NOMO-1 (cell line): ENCODE data around the gene BABAM2.

Experiments used
- DNase-seq, 2 experiments: peaks; one replicate each; lab custom pipeline; 2025; ENCODE audit not compliant: unreplicated experiment in 2 of 2; lab: John Stamatoyannopoulos, UW

The BABAM2 gene

DNA sequence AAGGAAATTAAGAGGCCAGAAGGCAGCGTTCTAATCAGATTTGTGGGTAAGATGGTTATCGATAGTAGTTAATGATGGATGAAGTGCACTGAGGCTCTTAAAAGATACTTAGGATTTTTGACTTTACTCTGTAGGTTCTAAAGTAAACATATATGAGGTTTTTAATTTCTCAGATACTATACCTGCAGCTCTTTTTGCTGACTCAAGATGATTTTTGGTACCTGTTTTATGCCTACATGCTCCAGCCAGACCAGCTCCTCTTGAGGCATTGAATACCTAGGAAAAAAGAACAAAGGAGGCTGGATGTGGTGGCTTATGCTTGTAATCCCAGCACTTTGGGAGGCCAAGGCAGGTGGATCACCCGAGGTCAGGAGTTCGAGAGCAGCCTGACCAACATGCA is 260.5 kb downstream of the BABAM2 start:
- no peak for DNase-seq

DNA sequence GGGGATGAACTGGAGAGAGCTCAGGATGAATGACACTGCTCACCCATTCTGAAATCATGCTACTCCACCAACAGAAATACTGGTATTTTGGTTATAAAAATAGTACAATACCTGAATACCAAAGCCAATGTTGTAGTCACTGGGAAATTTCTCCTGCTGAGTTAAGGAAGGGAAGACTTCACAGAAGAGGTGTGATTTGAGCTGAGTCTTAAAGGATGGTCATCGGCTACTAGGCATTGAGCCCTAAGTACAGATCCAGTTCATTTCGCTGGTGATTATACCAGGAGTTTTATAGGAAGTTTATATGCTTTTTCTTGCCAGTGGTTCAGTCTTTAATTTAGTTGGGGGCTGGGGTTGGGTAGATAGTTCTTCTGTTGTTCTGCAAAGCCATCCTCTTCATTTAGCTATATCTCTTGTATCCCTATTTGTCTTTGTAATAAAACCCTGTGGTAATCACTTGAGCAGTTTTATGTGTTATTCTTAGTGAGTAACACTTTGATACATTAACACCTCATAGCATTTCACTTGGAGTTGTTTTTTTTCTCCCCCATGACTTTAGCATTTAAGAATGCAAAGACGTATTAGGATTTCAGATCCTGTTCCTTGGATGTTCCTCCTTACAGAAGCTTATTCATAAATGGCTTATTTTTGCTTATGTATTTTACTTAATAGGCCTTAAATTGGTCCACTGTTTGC is 262.2 kb downstream of the BABAM2 start:
- no peak for DNase-seq

DNA sequence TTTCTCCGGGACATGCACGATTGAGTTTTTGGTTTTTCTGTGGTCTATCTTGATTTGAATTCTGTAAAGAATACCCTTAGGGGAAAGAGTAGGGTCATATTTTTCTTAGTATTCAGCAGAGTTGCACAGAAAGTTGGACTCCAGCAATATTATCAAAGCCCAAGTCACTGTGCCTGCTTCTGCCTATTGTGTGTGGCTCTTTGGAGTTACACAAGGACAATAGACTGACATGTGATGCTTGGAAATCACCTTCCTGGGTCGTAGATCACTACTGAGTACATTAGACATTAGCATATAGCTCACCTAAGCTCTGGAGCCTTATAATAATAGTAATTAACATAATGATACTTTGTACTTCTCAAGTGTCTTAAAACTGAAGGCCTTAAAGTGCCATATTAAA is 263.3 kb downstream of the BABAM2 start:
- no peak for DNase-seq

DNA sequence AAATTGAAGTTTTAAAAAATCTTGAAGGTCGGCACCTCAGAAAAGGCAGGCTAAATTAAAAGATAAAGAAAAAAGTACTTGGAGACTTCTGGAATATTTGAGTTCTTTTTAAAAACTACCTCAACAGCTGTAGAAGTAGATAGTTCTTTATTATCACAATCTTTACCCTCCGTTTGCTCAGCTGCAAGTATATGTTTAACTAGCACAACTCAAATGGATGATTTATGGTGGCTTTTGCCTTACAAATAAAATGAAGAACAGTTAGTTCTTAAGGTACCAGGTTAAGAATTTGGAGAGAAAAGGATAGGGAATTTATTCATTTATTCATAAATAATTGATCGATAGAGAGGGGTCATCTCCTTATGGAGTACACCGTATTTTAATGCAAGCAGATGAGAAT is 264.6 kb downstream of the BABAM2 start:
- DNase-seq: no peak

DNA sequence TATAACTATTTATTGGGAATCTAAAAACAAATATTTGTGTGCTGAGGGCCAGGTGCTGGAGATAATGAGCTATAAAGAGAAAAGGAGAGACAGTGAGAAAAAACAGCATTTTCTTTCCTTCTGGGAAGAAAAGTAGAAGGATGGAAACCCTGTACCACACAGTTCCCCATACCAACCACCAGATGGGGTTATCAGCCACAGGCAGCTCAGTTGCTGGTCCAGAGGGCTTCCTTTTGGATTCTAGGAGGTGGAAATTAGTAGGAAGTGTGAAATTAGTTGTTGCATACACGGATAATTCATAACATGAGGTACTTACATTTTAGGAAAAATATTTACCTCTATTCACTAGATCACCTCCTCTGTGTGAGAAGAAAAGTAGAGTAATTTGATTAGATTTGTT is 265.1 kb downstream of the BABAM2 start:
- DNase-seq: no peak

DNA sequence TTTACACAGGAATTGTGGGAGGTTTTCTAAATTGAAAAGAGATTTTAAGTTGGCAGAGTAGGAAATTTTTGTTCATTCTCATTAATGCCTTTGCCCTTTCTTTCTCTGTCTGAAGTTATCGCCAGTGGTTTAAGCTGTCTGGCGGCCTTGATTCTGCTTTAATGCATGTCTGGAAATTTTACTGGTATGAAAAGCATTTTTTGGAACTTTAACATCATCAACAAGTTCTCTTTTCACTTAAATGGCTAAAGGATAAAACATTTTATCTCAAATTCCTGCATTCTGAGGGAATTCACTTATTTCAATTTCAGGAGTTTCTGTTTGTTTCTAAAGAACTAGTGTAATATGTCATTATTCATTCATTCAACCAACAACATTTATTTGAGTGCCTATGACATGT is 268.3 kb downstream of the BABAM2 start:
- DNase-seq: no peak

DNA sequence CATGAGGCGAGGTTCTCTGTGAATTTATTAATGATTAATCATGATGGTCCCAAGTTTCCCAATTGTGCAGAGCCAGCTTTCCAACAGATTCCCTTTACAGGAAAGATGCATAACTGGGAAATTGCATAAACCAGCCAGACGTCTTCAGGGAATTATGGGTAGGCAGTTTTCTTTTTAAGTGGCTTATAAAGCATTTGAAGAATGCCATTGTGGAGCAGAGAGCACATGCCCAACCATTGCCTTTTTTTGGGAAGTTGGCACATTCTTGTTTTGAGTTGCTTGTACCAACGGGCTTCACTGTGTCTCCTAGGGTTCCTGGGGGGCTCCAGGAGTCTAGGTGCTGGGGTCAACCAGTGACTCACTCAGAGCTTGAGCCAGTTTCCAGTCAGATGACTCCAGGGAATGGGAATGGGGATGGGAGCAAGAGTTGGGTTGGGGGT is 270.5 kb downstream of the BABAM2 start:
- DNase-seq: no peak

DNA sequence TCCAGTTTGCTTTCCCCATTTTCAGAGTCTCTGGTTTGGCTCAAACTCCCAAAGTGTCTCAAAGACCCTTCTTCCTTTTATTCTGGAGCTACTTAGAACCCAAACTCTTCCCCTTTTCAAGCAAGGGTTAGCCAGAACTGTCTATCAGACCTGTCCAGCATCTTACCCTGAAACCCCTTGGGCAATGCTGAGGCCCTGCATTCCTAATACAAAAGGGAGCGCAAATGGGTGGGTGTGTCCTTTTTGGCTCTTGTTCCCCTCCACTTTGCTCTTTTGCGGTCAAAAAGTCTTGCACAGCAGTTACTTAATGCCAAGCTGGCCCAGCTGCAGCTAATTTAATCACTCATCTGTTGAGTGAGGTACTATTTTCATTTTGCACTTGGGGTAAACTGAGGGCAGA is 270.9 kb downstream of the BABAM2 start:
- peak; percentile 93 to 97 for DNase-seq

DNA sequence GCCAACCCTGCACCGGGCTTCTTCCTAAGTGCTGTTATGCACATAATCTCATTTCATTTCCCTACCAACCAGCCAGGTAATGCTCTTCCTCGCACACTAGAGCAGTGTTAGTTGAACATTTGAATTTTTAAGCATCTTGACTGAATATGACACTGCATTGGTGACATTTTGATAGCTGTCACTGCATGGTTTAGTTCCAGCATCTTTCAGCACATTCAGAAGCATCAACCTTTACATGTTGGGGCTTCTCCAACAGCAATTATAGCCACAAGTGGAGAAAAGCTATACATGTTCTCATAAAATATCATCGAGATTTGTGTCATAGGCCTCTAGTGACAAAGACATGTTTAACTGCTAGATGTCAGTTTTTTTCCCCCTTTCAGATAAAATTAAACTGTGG is 272.0 kb downstream of the BABAM2 start:
- DNase-seq: no peak

DNA sequence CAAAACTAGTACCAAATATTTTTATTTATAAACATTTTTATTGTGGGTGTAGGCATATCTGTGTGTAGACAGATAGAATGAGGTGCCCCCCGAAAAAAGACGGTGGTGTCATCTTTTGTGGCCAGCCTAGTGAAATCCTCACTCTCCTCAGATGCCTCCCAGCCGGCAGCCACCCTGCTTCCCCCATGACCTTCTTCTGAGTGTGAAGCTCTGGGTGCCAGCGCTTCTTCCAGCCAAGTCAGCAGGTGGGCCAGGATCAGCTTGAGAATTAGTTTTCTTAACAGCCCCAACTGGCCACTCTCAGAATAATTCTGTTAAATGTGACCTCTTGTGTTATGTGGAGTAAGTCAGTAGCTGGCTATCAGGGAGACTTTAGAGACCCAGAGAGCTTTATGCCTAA is 272.5 kb downstream of the BABAM2 start:
- DNase-seq: no peak

DNA sequence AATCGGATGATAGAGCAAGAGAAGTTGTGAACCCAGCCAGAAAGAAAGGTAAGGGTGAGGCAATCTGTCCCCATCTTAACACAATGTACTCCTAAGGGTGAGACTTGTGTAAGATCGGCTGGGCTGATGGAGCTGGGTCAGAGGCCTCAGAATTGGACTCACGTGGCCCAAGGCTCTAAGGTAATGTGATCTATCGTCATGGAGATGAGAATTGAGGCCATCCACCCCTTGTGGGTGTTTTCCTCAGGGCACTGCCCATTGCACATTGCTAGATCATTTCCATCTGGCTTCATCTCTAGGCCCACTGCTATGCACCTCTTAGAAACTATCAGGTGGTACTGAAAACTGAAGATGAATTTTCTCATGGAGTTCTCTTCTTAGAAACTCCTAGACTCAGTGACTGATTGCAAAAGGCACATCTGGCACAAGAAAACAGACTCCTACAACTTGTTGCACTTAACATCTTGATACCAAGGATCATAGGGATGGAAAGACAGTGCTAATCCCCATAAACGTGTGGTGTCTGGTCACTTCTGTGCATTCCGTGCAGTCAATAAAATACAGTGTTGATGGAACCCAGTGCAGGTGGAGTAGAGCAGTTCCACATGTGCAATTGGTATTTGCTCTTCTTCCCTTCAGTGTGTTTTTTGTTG is 273.2 kb downstream of the BABAM2 start:
- DNase-seq: no peak

DNA sequence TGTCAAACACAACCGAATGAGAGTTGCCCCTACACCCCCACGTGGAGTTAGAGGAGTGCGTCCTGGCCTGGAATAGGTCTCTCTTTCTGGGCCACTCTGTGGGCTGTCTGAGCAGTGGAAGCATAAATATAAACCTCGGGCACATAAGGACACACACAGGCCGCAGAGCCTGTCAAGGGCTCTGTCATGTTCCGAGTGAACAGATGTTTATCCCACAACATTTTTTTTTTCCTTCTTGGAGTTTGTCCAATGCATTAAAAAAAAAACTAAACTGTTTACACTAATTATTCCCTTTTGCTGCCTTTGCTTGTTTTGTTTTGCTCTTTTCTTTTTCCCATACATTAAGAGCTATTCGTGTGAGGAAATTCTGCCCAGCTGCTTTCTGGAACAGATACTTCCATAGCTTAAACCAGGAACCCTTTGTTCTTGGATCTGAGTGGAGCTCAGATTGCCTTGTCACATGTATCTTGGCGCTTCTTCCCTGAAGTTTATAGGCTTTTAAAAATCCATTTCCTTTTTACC is 273.8 kb downstream of the BABAM2 start:
- no peak for DNase-seq

DNA sequence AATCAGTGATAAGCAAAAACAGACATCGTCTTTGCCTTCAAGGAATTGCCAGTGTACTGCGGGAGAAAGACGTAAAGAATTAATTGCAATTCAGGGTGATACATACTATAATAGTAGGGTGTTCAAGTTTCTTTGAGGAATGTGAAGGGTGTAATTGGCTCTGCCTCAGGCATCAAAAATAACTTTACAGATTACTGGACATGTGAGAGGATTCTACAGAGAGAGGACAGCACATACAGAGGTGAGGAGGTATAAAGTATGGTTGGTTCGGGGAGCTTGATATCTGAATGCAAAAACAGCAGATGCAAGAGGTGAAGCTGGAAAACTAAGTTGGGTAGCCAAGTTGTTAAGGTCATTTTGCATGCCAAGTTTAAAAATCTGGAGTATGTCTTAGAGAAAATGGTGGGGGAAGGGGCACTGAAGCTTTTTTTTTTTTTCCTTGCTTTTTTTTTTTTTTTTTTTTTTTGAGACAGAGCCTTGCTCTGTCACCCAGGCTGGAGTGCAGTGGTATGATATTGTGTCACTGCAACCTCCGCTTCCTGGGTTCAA is 274.6 kb downstream of the BABAM2 start:
- no peak for DNase-seq

DNA sequence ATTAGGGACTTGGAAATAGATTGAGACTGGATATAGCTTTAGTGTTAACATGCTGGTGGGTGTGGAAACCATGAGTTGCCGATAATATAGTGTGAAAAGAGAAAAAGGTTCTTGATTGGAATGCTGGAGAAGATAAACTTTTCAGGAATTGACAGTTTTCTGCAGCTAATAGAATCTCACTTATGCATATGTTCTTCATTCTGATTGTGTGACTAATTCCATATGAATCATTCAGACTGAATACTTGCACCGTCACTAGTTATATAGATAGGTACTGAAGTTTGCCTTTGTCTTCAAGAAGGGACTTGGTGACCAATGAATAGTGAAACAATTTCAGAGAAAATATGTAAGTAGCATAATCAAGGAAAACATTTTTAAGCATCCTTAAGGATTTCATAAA is 276.4 kb downstream of the BABAM2 start:
- no peak for DNase-seq

DNA sequence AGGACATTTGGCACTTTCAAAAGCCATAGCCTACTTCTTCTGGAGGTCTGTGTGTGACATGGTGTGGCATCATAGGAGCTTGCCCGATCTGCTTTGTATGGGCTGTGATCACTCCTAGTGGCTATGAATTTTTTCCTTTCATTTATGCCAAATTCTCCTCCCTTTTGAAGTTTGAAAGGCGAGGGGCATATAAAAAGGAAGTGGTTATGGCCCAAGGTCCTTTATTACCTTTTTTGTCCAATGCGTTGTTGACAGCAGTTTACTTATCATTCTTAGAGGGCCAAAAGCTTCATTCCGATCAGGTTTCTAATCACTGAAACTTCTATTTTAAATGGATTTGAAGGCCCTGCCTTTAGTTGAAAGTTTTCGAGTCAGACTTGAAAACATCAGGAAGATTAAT is 277.8 kb downstream of the BABAM2 start:
- no peak for DNase-seq

DNA sequence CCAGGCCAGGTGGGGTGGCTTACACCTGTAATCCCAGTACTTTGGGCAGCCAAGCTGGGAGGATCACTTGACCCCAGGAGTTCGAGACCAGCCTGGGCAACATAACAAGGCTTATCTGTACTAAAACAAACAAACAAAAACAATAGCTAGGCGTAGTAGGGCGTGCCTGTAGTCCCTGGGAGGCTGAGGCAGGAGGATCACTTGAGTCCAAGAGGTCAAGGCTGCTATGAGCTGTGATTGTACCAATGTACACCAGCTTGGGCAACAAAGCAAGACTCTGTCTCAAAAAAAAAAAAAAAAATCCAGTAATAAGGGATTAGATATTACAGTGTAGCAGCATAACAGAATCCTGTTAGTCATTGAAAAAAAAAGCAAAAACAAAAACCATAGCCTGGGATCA is 279.0 kb downstream of the BABAM2 start:
- no peak for DNase-seq

DNA sequence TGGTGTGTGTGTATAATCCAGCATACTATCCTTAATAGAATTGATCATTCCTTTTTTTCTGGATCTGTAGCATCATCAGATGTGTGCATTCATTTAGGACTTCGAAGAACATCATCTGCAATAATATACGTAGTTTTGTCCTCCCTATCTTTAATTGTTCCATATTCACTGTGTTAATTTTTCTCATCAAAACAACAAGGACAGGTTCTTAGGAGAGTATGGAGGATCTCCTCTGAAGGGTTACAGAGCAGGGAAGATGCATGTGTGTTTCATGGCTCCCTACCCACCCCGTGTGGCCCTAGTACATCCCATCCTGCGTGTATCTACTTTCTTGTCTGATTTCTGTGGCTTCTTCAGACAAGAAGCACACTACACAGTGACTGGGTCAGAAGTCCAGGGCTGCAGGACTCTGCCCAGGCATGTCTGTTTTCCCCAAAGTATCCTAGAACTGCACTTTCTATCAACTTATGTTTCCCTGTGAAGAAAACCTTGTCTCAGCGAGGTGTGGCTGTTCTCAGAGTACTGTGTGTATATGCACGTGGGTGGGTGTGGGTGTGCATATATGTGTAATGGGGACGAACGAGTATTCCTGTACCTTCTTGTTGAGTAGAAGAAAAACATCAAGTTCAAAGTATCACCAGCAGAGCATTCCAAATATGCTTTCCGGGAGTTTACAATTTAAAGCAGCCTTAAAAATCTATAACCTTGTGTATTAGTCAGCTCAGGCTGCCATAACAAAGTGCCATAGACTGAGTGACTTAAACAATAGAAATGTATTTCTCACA is 281.8 kb downstream of the BABAM2 start:
- no peak for DNase-seq

DNA sequence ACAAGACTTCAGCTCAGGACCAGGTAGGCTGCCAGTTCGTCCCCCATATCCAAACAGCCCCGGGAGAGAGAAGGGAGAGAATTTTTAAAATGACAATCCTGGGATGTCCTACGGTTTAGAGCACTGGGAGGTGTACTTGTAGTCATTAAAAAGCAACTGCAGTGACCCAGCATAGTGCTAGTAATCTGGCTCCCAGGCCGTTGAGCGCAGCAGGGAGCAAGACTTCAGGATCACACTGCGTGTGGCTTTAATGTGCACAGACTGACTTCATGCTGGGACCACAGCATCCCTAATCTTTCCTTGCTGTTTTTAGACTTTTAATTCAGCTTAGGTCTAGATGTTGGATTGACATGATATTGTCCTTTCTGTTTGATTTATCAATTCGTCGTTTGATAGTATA is 282.8 kb downstream of the BABAM2 start:
- DNase-seq: no peak

DNA sequence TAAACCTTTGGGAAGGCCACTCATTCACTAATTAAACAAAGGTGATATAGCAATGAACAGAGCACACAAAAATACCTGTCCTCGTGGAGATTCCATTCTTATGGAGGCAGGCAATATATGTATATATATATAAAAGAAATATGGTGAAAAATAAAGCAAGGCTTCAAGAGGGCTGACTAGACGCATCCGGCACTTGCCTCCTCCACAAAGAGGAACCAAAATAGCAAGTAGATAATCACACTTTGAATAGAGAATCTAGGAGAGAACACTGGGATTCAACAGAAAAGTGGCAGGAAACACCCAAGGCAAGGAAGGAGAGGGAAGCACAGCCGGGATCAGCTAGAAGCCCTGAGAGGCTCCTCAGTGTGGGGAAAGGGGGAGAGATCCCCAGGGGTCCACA is 283.7 kb downstream of the BABAM2 start:
- no peak for DNase-seq

DNA sequence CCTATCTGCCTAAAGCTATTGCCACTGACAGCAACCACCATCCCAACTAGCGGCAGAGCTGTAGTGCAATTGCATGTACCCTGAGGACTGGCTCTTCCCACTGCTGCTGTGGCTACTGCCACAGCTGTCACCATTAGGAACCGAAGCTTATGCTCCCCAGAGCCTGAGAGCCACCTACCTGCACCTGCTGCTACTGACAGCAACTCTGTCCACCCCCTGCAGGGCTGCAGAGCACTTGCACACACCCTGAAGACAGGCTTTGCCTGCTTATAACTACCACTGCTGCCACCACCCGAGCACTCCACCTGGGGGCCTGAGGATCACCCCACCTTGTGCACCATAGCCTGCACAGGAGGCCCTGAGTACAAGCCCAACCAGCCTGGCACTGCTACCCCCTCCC is 284.5 kb downstream of the BABAM2 start:
- no peak for DNase-seq

DNA sequence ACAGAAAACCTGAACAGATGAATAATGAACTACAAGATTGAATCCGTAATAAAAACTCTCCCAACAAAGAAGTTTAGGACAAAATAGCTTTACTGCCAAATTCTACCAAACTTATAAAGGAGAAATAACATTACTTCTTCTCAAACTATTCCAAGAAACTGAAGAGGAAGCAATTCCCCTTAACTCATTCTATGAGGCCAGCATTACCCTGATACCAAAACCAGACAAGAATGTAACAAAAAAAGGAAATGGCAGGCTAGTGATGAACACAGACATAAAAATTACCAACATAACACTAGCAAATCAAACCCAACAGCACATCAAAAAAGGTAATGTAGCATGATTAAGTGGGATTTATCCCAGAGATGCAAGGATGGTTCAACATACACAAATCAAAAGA is 288.4 kb downstream of the BABAM2 start:
- no peak for DNase-seq
